Mammary microvascular endothelial cell (primary cell): Measurements from ENCODE around the gene HEPH. TPM values are rescaled to one million over a fixed set of nuclear protein-coding genes. Genes with fewer than 3 reads are reported as not detected.

Source experiments
- total RNA-seq: library from RNA; depleted of rRNA; stranded (reverse); fragments of >200 nt; gene quantifications from 2 replicates; pipeline ENCODE4 v1.2.3, GENCODE V29; 2015

Gene HEPH
- total RNA-seq = 0.20 and 1.5 TPM in 2 replicates

DNA sequence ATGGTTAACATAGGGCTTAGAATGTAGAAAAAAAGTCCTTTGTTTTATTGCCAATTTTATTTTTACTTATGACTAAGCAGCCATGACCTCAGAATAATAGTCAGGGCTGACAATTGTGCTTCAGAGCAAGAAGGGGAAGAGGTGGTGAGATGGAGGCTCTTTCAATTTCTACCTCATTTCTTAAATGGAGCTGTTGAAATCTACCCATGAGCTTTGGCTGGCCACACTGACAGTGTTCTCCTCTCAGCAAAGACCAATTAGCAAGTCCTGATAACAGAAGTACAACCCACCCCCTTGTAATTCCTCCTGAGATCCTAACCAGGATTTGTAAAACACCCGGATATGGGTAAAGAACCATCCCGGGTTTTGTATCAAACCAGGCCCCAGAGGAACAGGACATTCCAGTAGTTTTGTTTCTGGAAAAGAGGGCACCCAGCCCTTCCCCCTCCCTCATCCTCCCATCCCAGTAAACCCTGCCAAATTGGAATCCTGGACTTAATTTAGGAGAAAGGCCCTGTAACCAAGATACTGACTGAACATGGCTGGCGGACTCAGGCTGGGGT lies at the start of gene HEPH:
Gene HEPH, plus strand, starts transcription at position 399 of the 563 bp plus-strand sequence. CDS start 6,324 bp downstream, outside the sequence.

Other genes with a start within 250 kb of the HEPH start
- gene VSIG4, start 124.2 kb upstream of the HEPH start, total RNA-seq = not detected in 2 replicates